HEK293T (cell line): Measurements from ENCODE around the gene ENDOD1.
A peak's percentile ranks its signal among the peaks of the same experiment; 100 is the strongest.
"Not testable (repeated sequence)": the region's sequence is repeated elsewhere in the genome, so short reads cannot be mapped to it uniquely, and the experiment has no call there.

Source experiments
- CTCF ChIA-PET: fragments of 350-600 bp; formaldehyde crosslinking; extraction: SDS; loops from one replicate; lab custom pipeline; 2021; ENCODE audit warnings: antibody characterized with exemption, inconsistent platforms; lab: Yijun Ruan, JAX
- POLR2A ChIA-PET: fragments of 350-600 bp; formaldehyde crosslinking; extraction: SDS; loops from one replicate; lab custom pipeline; 2020; ENCODE audit warnings: antibody characterized with exemption, inconsistent platforms; lab: Yijun Ruan, JAX
- DNase-seq: peaks from one replicate; pipeline ENCODE4 v3.0.0; 2012; ENCODE audit warnings: mixed read lengths; ENCODE audit errors: extremely low spot score
- ARNT ChIP-seq: fragments of 450-650 bp; IDR thresholded peaks from 2 replicates; pipeline ENCODE4 v1.6.1; 2017; ENCODE audit warnings: mild to moderate bottlenecking
- BHLHE40 ChIP-seq: fragments of 450-650 bp; IDR thresholded peaks from 2 replicates; pipeline ENCODE4 v1.6.1; 2016; ENCODE audit warnings: mild to moderate bottlenecking, moderate library complexity, borderline replicate concordance
- CTBP1 ChIP-seq: fragments of 450-650 bp; IDR thresholded peaks from 2 replicates; pipeline ENCODE4 v1.6.1; 2016; ENCODE audit warnings: borderline replicate concordance
- ELF4 ChIP-seq: fragments of 450-650 bp; IDR thresholded peaks from 2 replicates; pipeline ENCODE4 v1.6.1; 2017; ENCODE audit warnings: antibody characterized with exemption
- FOXA1 ChIP-seq: fragments of 450-650 bp; IDR thresholded peaks from 2 replicates; pipeline ENCODE4 v1.6.1; 2016; ENCODE audit warnings: mild to moderate bottlenecking
- FOXK2 ChIP-seq: fragments of 450-650 bp; IDR thresholded peaks from 2 replicates; pipeline ENCODE4 v1.6.1; 2016; ENCODE audit warnings: mild to moderate bottlenecking
- FOXM1 ChIP-seq: fragments of 450-650 bp; IDR thresholded peaks from 2 replicates; pipeline ENCODE4 v1.6.1; 2017; ENCODE audit warnings: mild to moderate bottlenecking, borderline replicate concordance
- HDGF ChIP-seq: fragments of 450-650 bp; IDR thresholded peaks from 2 replicates; pipeline ENCODE4 v1.6.1; 2017; ENCODE audit warnings: antibody characterized with exemption, borderline replicate concordance
- L3MBTL2 ChIP-seq: fragments of 450-650 bp; conservative IDR thresholded peaks from 2 replicates; pipeline ENCODE4 v1.6.1; 2016; ENCODE audit warnings: mild to moderate bottlenecking
- LEF1 ChIP-seq: fragments of 450-650 bp; IDR thresholded peaks from 2 replicates; pipeline ENCODE4 v1.6.1; 2017; ENCODE audit warnings: mild to moderate bottlenecking, borderline replicate concordance
- NFRKB ChIP-seq: fragments of 450-650 bp; IDR thresholded peaks from 2 replicates; pipeline ENCODE4 v1.6.1; 2016; ENCODE audit warnings: mild to moderate bottlenecking, moderate library complexity
- PKNOX1 ChIP-seq: fragments of 450-650 bp; IDR thresholded peaks from 2 replicates; pipeline ENCODE4 v1.6.1; 2016
- SP1 ChIP-seq: fragments of 450-650 bp; IDR thresholded peaks from 2 replicates; pipeline ENCODE4 v1.6.1; 2017
- SUZ12 ChIP-seq: fragments of 450-650 bp; IDR thresholded peaks from 2 replicates; pipeline ENCODE4 v1.6.1; 2016; ENCODE audit warnings: mild to moderate bottlenecking
- TARDBP ChIP-seq: fragments of 450-650 bp; IDR thresholded peaks from 2 replicates; pipeline ENCODE4 v1.6.1; 2016
- ZNF384 ChIP-seq: fragments of 450-650 bp; IDR thresholded peaks from 2 replicates; pipeline ENCODE4 v1.6.1; 2016

ENDOD1 gene

GRCh38 chr11:95108671-95109551, 19.3 kb downstream of the ENDOD1 start:
- ChIA-PET POLR2A (interaction anchor here (0.6 to 4.1 kb wide), 12 partner anchors 10 to 680 kb away, joined by 3 to 36 read pairs (median 4); partner anchors contain the start of genes ENDOD1, FAM76B and SRSF8), CTCF (interaction anchor here (0.6 to 4.3 kb wide), 8 partner anchors 11 to 728 kb away, joined by 3 to 27 read pairs (median 4); no protein-coding TSS in a partner anchor)
- TF ChIP-seq BHLHE40 (no peak), ELF4 (no peak), FOXK2 (no peak), CTBP1 (no peak), SP1 (no peak), PKNOX1 (no peak), L3MBTL2 (no peak), ZNF384 (no peak), SUZ12 (no peak), FOXM1 (no peak)
- no peak for DNase-seq

- DNase-seq, POLR2A ChIA-PET: not testable (repeated sequence)
- CTCF ChIA-PET: interaction anchor here (0.5 to 1.3 kb wide), 2 partner anchors 21 to 877 kb away, joined by 3 read pairs; no protein-coding TSS in a partner anchor
These were observed 21.8 kb downstream of the ENDOD1 start for GRCh38 chr11:95111471-95111870.

GRCh38 chr11:95111923-95112540, 22.4 kb downstream of the ENDOD1 start:
- ChIA-PET CTCF (interaction anchor here (1.3 kb wide), 1 partner anchor 21 kb away, joined by 3 read pairs; no protein-coding TSS in a partner anchor), POLR2A (no interaction called here)
- DNase-seq: no peak
- TF ChIP-seq ARNT (no peak), FOXA1 (no peak), CTBP1 (no peak), HDGF (no peak), SUZ12 (no peak), BHLHE40 (no peak), ELF4 (no peak), FOXM1 (no peak), ZNF384 (no peak), SP1 (no peak), FOXK2 (no peak), L3MBTL2 (no peak), NFRKB (no peak), LEF1 (no peak), TARDBP (no peak), PKNOX1 (no peak)

- no peak for DNase-seq
- no peak for TF ChIP-seq SP1
- no peak for TF ChIP-seq FOXM1
- no peak for TF ChIP-seq HDGF
- TF ChIP-seq PKNOX1: peak; percentile 59
- ChIA-PET POLR2A (interaction anchor here (0.6 kb wide), 1 partner anchor 1507 kb away, joined by 3 read pairs; no protein-coding TSS in a partner anchor), CTCF (no interaction called here)
These were observed 26.0 kb downstream of the ENDOD1 start for GRCh38 chr11:95115597-95115996.

GRCh38 chr11:95119361-95120060, 29.9 kb downstream of the ENDOD1 start:
- TF ChIP-seq SP1: no peak
- TF ChIP-seq NFRKB: no peak
- TF ChIP-seq ZNF384: no peak
- no peak for TF ChIP-seq HDGF
- no peak for TF ChIP-seq LEF1
- no peak for TF ChIP-seq FOXA1
- TF ChIP-seq ARNT: no peak
- no peak for TF ChIP-seq FOXM1
- no peak for TF ChIP-seq CTBP1
- TF ChIP-seq FOXK2: no peak
- no peak for TF ChIP-seq BHLHE40
- no peak for TF ChIP-seq PKNOX1
- TF ChIP-seq L3MBTL2: no peak
- TF ChIP-seq TARDBP: no peak
- TF ChIP-seq SUZ12: no peak
- no peak for TF ChIP-seq ELF4
- ChIA-PET POLR2A (no interaction called here), CTCF (no interaction called here)
- no peak for DNase-seq
